ENCODE measurements around the gene RCL1. TPM values are rescaled to one million over a fixed set of nuclear protein-coding genes. Genes with fewer than 3 reads are reported as not detected.

The RCL1 gene
- total and polyA plus RNA-seq, 2 donors (not counting 3 experiments of a cell fraction or from before 2014, with no cell fraction given) = 12.9 to 13.2 TPM

GRCh38 chr9:4821133-4821532 is 28.4 kb downstream of the RCL1 start:
- H3K9me3 ChIP-seq (replicated peaks; ENCODE audit: control insufficient read depth, insufficient read depth, low read length) = no peaks in the 10 kb centered on the region
- H4K20me1 ChIP-seq (replicated peaks; ENCODE audit: control insufficient read depth, extremely low read depth, insufficient read depth, low read length) = no peaks in the 10 kb centered on the region
- DNase-seq (ENCODE audit: low read depth, low spot score) (no peak), FAIRE-seq (no peak)
- CTCF ChIA-PET = interaction anchor here (0.6 to 1.4 kb wide), 2 partner anchors 25 to 38 kb away, joined by 3 read pairs; no protein-coding TSS in a partner anchor
- no TSS peak for BruUV-seq (replicated peaks)
- H3K4me1 ChIP-seq (ENCODE audit: control insufficient read depth, extremely low read depth, insufficient read depth, low read length) = no peaks in the 10 kb centered on the region
- H3K9me1 ChIP-seq (replicated peaks; ENCODE audit: control insufficient read depth, extremely low read depth, insufficient read depth, low read length) = peaks cover 3% of the 10 kb centered on the region
- H3K36me3 ChIP-seq (ENCODE audit: control insufficient read depth in 2 of 2, extremely low read depth in 1 of 2, insufficient read depth in 2 of 2, low read length in 2 of 2) = no peaks in the 10 kb centered on the region
- peaks cover 26% of the 10 kb centered on the region for H3K79me2 ChIP-seq (ENCODE audit: control insufficient read depth, insufficient read depth, low read length)
- no peak overlapping the region for H3K9ac ChIP-seq (replicated peaks; ENCODE audit: extremely low read depth, insufficient read depth, low read length)
- dilution Hi-C loops (cut with MboI; ENCODE audit: extremely low pct_ligation_motif_present, low sequenced_read_pairs) (no loop called here), intact Hi-C loops (cut with micrococcal nuclease) (no loop called here)
- no peaks in the 10 kb centered on the region for H3K27me3 ChIP-seq (ENCODE audit: control insufficient read depth in 2 of 2, insufficient read depth in 2 of 2, low read length in 2 of 2)
- no peak overlapping the region for H3K4me2 ChIP-seq (ENCODE audit: insufficient read depth, low read length)
- no peak overlapping the region for H2AFZ ChIP-seq (ENCODE audit: low read depth, low read length)
- POLR2A ChIA-PET = no interaction called here
- H3K4me3 ChIP-seq (replicated peaks in 1 of 3; ENCODE audit: insufficient read depth in 1 of 3, low read depth in 1 of 3, low read length in 3 of 3) = no peak overlapping the region
- no peak for TF ChIP-seq POLR2AphosphoS5 (IDR thresholded peaks at IDR 0.05; ENCODE audit: insufficient read depth, low read depth, low read length)
- TF ChIP-seq POLR2A (IDR thresholded peaks at IDR 0.05; ENCODE audit: low read depth, low read length) = no peak
- TF ChIP-seq EZH2 (IDR thresholded peaks at IDR 0.05; ENCODE audit: borderline replicate concordance, low read depth, low read length, severe bottlenecking) = no peak
- no peak for TF ChIP-seq MAX (IDR thresholded peaks at IDR 0.05; ENCODE audit: insufficient read depth, insufficient read length)
- TF ChIP-seq JUN (IDR thresholded peaks at IDR 0.05; ENCODE audit: borderline replicate concordance, insufficient read depth, insufficient read length, low read depth) = no peak
- no peak for TF ChIP-seq FOS (IDR thresholded peaks at IDR 0.05; ENCODE audit: borderline replicate concordance, insufficient read depth, low read length)
- no peak for TF ChIP-seq CTCF (IDR thresholded peaks at IDR 0.05; ENCODE audit: extremely low read depth in 1 of 2, insufficient read depth in 1 of 2, low read depth in 1 of 2, low read length in 2 of 2)
- no peak for TF ChIP-seq MYC (IDR thresholded peaks at IDR 0.05; ENCODE audit: low read depth, low read length)
- TF ChIP-seq GATA2 (IDR thresholded peaks at IDR 0.05; ENCODE audit: insufficient read depth, insufficient read length, low read depth, low read length) = no peak
- no peak overlapping the region for H3K27ac ChIP-seq (ENCODE audit: insufficient read depth, low read depth, low read length)

All from endothelial cell of umbilical vein (primary cell).